AG04450 (cell line): ENCODE measurements around the gene DARS2. TPM values are rescaled to one million over a fixed set of nuclear protein-coding genes. Genes with fewer than 3 reads are reported as not detected.
"Not testable (repeated sequence)": the region's sequence is repeated elsewhere in the genome, so short reads cannot be mapped to it uniquely, and the experiment has no call there.

ENCODE experiments used
- CTCF ChIA-PET: fragments of 300-600, 350-600 bp; formaldehyde crosslinking; extraction: SDS; loops from one replicate; lab custom pipeline; 2022; ENCODE audit warnings: antibody characterized with exemption, inconsistent platforms; lab: Charles Lee
- POLR2A ChIA-PET: fragments of 350-600 bp; formaldehyde crosslinking; extraction: SDS; loops from one replicate; lab custom pipeline; 2021; ENCODE audit warnings: antibody characterized with exemption, inconsistent platforms; lab: Yijun Ruan, JAX
- DNase-seq: peaks from one replicate; pipeline ENCODE4 v3.0.0-alpha.2; 2011; ENCODE audit warnings: low read depth, low spot score
- H3K27ac ChIP-seq: one replicate; pipeline ENCODE4 v1.5.1; 2012; ENCODE audit warnings: low read depth, low read length, control low read depth
- H3K27me3 ChIP-seq: one replicate; pipeline ENCODE4 v1.6.0; 2012; ENCODE audit warnings: low read length; ENCODE audit not compliant: control insufficient read depth, insufficient read depth
- H3K4me3 ChIP-seq: 2 replicates; pipeline ENCODE4 v1.5.1; 2011; ENCODE audit warnings: mild to moderate bottlenecking, low read depth, low read length, control low read depth
- H3K9me3 ChIP-seq: 2 replicates; pipeline ENCODE4 v1.5.1; 2012; ENCODE audit warnings: low read length; ENCODE audit not compliant: control insufficient read depth, insufficient read depth
- polyA plus RNA-seq: library from polyadenylated mRNA; depleted of rRNA; stranded (reverse); fragments of >200 nt; gene quantifications from 2 replicates; pipeline ENCODE4 v1.2.3, GENCODE V29; 2011
- TF ChIP-seq, protein P1 (sequence below): IDR thresholded peaks from 2 replicates; pipeline ENCODE4 v1.5.1; 2011; ENCODE audit warnings: low read depth, low read length, control low read depth, inconsistent platforms

DARS2 gene
- polyA plus RNA-seq, 1 experiment: 25.1 TPM

DNA sequence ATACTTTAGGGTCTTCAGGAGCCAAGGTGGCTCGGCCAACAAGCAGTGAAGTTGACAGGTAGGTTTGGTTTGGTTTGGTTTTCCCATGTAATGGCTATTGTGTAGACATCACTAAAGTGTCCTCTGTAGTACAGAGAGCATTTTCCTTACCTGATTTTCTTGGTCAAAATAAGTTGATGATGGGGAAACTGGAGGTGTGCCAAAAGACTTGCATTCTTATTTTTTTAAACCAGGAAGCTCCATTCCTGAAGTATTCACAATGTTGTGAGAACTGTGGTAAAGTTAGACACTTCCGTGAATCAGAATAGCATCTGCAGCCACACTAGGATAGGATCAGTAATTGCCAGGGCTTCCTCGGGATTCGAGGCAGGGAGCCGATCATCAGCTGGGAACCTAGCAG lies 46.6 kb downstream of the DARS2 start:
- ChIA-PET POLR2A (no interaction called here), CTCF (no interaction called here)
- no peaks in the 10 kb centered on the region for H3K9me3 ChIP-seq
- no peak for DNase-seq
- no peaks in the 10 kb centered on the region for H3K27me3 ChIP-seq
- TF ChIP-seq, protein P1, sequence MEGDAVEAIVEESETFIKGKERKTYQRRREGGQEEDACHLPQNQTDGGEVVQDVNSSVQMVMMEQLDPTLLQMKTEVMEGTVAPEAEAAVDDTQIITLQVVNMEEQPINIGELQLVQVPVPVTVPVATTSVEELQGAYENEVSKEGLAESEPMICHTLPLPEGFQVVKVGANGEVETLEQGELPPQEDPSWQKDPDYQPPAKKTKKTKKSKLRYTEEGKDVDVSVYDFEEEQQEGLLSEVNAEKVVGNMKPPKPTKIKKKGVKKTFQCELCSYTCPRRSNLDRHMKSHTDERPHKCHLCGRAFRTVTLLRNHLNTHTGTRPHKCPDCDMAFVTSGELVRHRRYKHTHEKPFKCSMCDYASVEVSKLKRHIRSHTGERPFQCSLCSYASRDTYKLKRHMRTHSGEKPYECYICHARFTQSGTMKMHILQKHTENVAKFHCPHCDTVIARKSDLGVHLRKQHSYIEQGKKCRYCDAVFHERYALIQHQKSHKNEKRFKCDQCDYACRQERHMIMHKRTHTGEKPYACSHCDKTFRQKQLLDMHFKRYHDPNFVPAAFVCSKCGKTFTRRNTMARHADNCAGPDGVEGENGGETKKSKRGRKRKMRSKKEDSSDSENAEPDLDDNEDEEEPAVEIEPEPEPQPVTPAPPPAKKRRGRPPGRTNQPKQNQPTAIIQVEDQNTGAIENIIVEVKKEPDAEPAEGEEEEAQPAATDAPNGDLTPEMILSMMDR: no peak
- H3K27ac ChIP-seq: no peak overlapping the region
- no peak overlapping the region for H3K4me3 ChIP-seq

DNA sequence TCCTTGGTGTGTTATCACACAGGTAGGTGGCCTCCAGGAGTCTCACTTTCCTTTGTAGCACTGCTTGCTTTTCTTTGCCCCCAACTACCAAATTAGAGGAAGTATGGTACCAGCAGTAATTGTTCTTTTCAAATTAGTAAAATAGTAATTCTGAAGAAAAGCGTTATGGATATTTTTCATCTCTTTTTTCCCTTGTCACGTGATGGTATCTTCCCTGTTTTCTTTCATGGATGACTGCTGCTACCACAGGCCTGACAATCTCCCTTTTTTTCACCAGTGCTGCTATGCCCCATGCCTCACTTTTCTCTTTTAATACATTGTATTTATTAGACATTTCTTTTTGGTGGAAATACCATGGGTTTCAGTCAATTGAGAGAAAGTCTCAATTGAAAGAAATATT lies 47.0 kb downstream of the DARS2 start:
- no peak for DNase-seq
- Histone ChIP-seq H3K27ac (no peak overlapping the region), H3K4me3 (no peak overlapping the region), H3K9me3 (no peaks in the 10 kb centered on the region), H3K27me3 (no peaks in the 10 kb centered on the region)
- TF ChIP-seq, protein P1: no peak
- ChIA-PET POLR2A (no interaction called here), CTCF (no interaction called here)

DNA sequence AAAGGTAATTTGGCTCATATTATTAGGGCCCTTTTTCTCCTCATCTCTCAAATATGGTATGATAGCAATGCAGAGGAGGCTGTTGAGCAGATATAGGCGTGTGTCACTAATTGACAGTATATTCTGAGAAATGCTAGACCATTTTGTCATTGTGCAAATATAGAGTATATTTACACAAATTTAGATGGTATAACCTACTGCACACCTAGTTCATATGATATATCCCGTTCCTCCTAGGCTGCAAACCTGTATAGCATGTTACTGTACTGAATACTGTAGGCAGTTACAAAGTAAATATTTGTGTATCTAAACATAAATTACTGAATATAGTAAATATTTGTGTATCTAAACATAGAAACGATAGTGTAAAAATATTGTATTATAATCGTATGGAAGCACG lies 52.3 kb downstream of the DARS2 start:
- ChIA-PET CTCF (no interaction called here), POLR2A (no interaction called here)
- Histone ChIP-seq H3K4me3 (no peak overlapping the region), H3K9me3 (no peaks in the 10 kb centered on the region), H3K27ac (no peak overlapping the region), H3K27me3 (no peaks in the 10 kb centered on the region)
- TF ChIP-seq, protein P1: no peak
- no peak for DNase-seq

DNA sequence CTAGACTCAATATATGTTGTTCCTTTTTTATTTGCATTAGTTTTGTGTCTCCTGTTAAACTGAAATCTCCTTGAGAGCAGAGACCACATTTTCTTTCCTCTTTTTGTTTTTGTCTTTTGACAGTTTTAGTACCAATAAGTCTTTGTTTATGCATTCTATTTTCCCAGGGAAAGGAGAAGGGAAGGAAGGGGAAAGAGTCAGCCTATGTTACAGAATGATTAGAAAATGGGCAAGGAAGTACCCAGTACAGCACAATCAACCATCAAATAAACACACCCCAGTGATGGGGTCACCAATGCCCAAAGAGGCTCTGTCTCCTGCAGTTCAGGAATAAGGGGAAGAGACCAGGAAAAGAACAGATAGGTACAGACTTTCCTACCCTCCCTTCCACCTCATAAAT lies 53.8 kb downstream of the DARS2 start:
- ChIA-PET POLR2A (no interaction called here), CTCF (no interaction called here)
- no peak for DNase-seq
- no peak overlapping the region for H3K27ac ChIP-seq
- no peaks in the 10 kb centered on the region for H3K27me3 ChIP-seq
- no peaks in the 10 kb centered on the region for H3K9me3 ChIP-seq
- no peak overlapping the region for H3K4me3 ChIP-seq
- TF ChIP-seq, protein P1: no peak

DNA sequence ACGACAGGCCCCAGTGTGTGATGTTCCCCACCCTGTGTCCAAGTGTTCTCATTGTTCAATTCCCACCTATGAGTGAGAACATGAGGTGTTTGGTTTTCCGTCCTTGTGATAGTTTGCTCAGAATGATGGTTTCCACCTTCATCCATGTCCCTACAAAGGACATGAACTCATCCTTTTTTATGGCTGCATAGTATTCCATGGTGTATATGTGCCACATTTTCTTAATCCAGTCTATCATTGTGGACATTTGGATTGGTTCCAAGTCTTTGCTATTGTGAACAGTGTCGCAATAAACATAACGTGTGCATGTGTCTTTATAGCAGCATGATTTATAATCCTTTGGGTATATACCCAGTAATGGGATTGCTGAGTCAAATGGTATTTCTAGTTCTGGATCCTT lies 56.6 kb downstream of the DARS2 start:
- CTCF ChIA-PET, DNase-seq, H3K27me3 ChIP-seq: not testable (repeated sequence)

DNA sequence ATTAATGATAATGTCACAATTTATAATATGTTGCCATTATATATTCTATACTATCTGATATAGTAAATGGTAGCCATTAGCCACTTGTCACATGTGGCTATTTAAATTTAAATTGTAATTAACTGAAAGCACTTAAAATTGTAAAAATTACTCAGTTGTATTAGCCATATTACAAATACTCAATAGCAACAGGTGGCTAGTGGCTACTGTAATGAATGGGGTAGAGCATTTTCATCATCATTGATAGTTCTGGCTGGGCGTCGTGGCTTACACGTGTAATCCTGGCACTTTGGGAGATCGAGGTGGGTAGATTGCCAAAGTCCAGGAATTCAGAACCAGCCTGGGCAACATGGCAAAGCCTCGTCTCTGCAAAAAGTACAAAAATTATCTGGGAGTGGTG lies 60.2 kb downstream of the DARS2 start:
- POLR2A ChIA-PET: interaction anchor here (0.9 kb wide), 1 partner anchor 17 kb away, joined by 3 read pairs; the partner anchor contains the start of genes GAS5 and ZBTB37
- CTCF ChIA-PET: no interaction called here

More for the DNA sequence above, 56.6 kb downstream of the DARS2 start:
- POLR2A ChIA-PET, H3K27ac ChIP-seq, H3K4me3 ChIP-seq, H3K9me3 ChIP-seq: not testable (repeated sequence)

More for the DNA sequence above, 60.2 kb downstream of the DARS2 start:
- Histone ChIP-seq H3K4me3 (no peak overlapping the region), H3K9me3 (no peaks in the 10 kb centered on the region), H3K27ac (no peak overlapping the region), H3K27me3 (no peaks in the 10 kb centered on the region)
- TF ChIP-seq, protein P1: no peak
- no peak for DNase-seq
